ENCODE data around the gene POLR1C.
"Not testable (repeated sequence)": the region's sequence is repeated elsewhere in the genome, so short reads cannot be mapped to it uniquely, and the experiment has no call there.

Gene POLR1C

GRCh38 chr6:43497689-43498088, 19.2 kb upstream of the POLR1C start:
- DNase-seq (ENCODE audit: low read depth), result no peak
- no peak for TF ChIP-seq CTCF (IDR thresholded peaks at IDR 0.05; ENCODE audit: control insufficient read depth, extremely low read depth, insufficient read depth)
- H3K4me3 ChIP-seq (ENCODE audit: low read depth, low read length), result no peak overlapping the region

- H3K4me3 ChIP-seq (ENCODE audit: low read depth, low read length); DNase-seq (ENCODE audit: low read depth): not testable (repeated sequence)
Measured at GRCh38 chr6:43498291-43498690, 18.6 kb upstream of the POLR1C start.

GRCh38 chr6:43499028-43499815, 17.7 kb upstream of the POLR1C start:
- TF ChIP-seq CTCF (IDR thresholded peaks at IDR 0.05; ENCODE audit: control insufficient read depth, extremely low read depth, insufficient read depth), result no peak
- no peak overlapping the region for H3K4me3 ChIP-seq (ENCODE audit: low read depth, low read length)
- no peak for DNase-seq (ENCODE audit: low read depth)

GRCh38 chr6:43500921-43501320, 16.0 kb upstream of the POLR1C start:
- H3K4me3 ChIP-seq (ENCODE audit: low read depth, low read length), result no peak overlapping the region
- DNase-seq (ENCODE audit: low read depth), result no peak
- no peak for TF ChIP-seq CTCF (IDR thresholded peaks at IDR 0.05; ENCODE audit: control insufficient read depth, extremely low read depth, insufficient read depth)

- no peak for DNase-seq (ENCODE audit: low read depth)
- TF ChIP-seq CTCF (IDR thresholded peaks at IDR 0.05; ENCODE audit: control insufficient read depth, extremely low read depth, insufficient read depth), result no peak
- no peak overlapping the region for H3K4me3 ChIP-seq (ENCODE audit: low read depth, low read length)
Measured at GRCh38 chr6:43502666-43503065, 14.2 kb upstream of the POLR1C start.

- no peak for DNase-seq (ENCODE audit: low read depth)
- TF ChIP-seq CTCF (IDR thresholded peaks at IDR 0.05; ENCODE audit: control insufficient read depth, extremely low read depth, insufficient read depth), result no peak
- no peak overlapping the region for H3K4me3 ChIP-seq (ENCODE audit: low read depth, low read length)
Measured at GRCh38 chr6:43503443-43503842, 13.4 kb upstream of the POLR1C start.

- no peak for TF ChIP-seq CTCF (IDR thresholded peaks at IDR 0.05; ENCODE audit: control insufficient read depth, extremely low read depth, insufficient read depth)
- DNase-seq (ENCODE audit: low read depth), result no peak
- no peak overlapping the region for H3K4me3 ChIP-seq (ENCODE audit: low read depth, low read length)
Measured at GRCh38 chr6:43504756-43505593, 11.9 kb upstream of the POLR1C start.

Measured in LNCaP clone FGC (cell line).